Measurements from ENCODE around the gene RASGEF1C.

Gene RASGEF1C

GRCh38 chr5:180077594-180078284 is 131.3 kb downstream of the RASGEF1C start:
- Mint-ChIP-seq H3K9me3 (no peaks in the 10 kb centered on the region), H3K36me3 (ENCODE audit: low read depth) (no peaks in the 10 kb centered on the region), H3K4me1 (peaks cover 3% of the 10 kb centered on the region), H3K4me3 (no peak overlapping the region), H3K27ac (no peak overlapping the region), H3K27me3 (ENCODE audit: low read depth) (peaks cover 10% of the 10 kb centered on the region)
- no peak for TF ChIP-seq CTCF (IDR thresholded peaks at IDR 0.05; ENCODE audit: unreplicated experiment in 3 of 3)

GRCh38 chr5:180075703-180076102 is 133.3 kb downstream of the RASGEF1C start:
- TF ChIP-seq CTCF (IDR thresholded peaks at IDR 0.05; ENCODE audit: unreplicated experiment in 3 of 3): no peak
- Mint-ChIP-seq H3K27me3 (ENCODE audit: low read depth) (peaks cover 6% of the 10 kb centered on the region), H3K9me3 (peaks cover 2% of the 10 kb centered on the region), H3K4me3 (peak overlapping the region in 2 of 3 experiments; percentile 0 to 1), H3K36me3 (ENCODE audit: low read depth) (no peaks in the 10 kb centered on the region), H3K27ac (no peak overlapping the region), H3K4me1 (peaks cover 5% of the 10 kb centered on the region)

GRCh38 chr5:180074462-180074861 is 134.5 kb downstream of the RASGEF1C start:
- Mint-ChIP-seq H3K27me3 (ENCODE audit: low read depth) (no peaks in the 10 kb centered on the region), H3K4me3 (peak overlapping the region; percentile 9 to 43 (median 21)), H3K9me3 (peaks cover 2% of the 10 kb centered on the region), H3K27ac (peak overlapping the region in 1 of 3 experiments; percentile 10), H3K36me3 (ENCODE audit: low read depth) (no peaks in the 10 kb centered on the region), H3K4me1 (peaks cover 16% of the 10 kb centered on the region)
- no peak for TF ChIP-seq CTCF (IDR thresholded peaks at IDR 0.05; ENCODE audit: unreplicated experiment in 3 of 3)

- Mint-ChIP-seq H3K36me3 (ENCODE audit: low read depth) (no peaks in the 10 kb centered on the region), H3K9me3 (peaks cover 2% of the 10 kb centered on the region), H3K27me3 (ENCODE audit: low read depth) (no peaks in the 10 kb centered on the region), H3K27ac (peak overlapping the region in 2 of 3 experiments; percentile 52 to 64), H3K4me3 (peak overlapping the region; percentile 72 to 76 (median 74)), H3K4me1 (peaks cover 29% of the 10 kb centered on the region)
- no peak for TF ChIP-seq CTCF (IDR thresholded peaks at IDR 0.05; ENCODE audit: unreplicated experiment in 3 of 3)
Observed at GRCh38 chr5:180072556-180072955, 136.5 kb downstream of the RASGEF1C start.

GRCh38 chr5:180072256-180072548 is 136.8 kb downstream of the RASGEF1C start:
- Mint-ChIP-seq H3K36me3 (ENCODE audit: low read depth) (no peaks in the 10 kb centered on the region), H3K9me3 (peaks cover 2% of the 10 kb centered on the region), H3K27ac (peak overlapping the region in 2 of 3 experiments; percentile 52 to 64), H3K27me3 (ENCODE audit: low read depth) (no peaks in the 10 kb centered on the region), H3K4me3 (peak overlapping the region; percentile 72 to 74 (median 74)), H3K4me1 (peaks cover 33% of the 10 kb centered on the region)
- no peak for TF ChIP-seq CTCF (IDR thresholded peaks at IDR 0.05; ENCODE audit: unreplicated experiment in 3 of 3)
